Measurements from ENCODE around the gene PERCC1. TPM values are rescaled to one million over a fixed set of nuclear protein-coding genes. Genes with fewer than 3 reads are reported as not detected.

Gene PERCC1
- not detected in 2 replicates for total RNA-seq (2014; rRNA removed; shearing (Covaris generic); ENCODE audit: low replicate concordance)

DNA sequence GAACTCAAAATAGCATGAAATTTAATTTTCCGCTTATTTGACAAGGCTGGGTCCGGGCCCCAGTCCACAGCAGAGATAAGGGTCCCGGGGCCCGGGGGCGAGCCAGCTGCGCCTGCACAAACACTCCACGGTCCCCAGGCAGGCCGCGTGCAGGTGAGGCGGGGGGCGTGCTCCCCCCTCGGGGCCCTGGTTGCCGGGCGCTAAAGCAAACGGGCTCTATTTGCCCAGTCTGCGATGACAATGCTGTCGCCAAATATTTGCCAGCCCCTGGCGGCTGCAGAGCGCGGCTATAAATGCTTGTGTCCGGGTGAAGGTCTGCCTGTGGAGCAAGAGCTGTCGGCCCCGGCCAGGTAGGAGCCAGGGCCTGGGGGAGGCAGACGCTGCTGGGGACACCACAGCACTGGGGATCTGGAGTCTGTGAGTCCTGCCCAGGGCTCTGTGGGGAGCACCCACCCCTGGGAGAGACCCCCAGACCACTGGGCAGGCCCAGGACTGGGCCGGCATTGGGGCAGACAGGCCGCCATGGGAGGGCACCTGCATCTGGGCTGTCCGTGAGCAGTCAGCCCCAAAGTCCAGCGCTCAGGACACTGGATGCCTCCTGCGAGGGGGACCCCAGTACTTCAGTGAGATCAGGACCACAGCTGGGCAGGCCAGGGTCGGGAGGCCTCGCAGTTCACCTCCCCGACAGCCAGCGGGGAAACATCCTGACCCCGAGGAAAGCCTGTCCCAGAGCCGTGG, at the start of gene PERCC1:
Gene PERCC1 (plus strand): TSS at position 320 of the 738 bp plus-strand sequence. CDS start 1,516 bp downstream, outside the sequence.
- no peak for DNase-seq (ENCODE audit: low read depth)
- in situ Hi-C loops (cut with HindIII; ENCODE audit: low pct_unique_long_range_greater_than_20kb, low sequenced_read_pairs) = no loop called here

DNA sequence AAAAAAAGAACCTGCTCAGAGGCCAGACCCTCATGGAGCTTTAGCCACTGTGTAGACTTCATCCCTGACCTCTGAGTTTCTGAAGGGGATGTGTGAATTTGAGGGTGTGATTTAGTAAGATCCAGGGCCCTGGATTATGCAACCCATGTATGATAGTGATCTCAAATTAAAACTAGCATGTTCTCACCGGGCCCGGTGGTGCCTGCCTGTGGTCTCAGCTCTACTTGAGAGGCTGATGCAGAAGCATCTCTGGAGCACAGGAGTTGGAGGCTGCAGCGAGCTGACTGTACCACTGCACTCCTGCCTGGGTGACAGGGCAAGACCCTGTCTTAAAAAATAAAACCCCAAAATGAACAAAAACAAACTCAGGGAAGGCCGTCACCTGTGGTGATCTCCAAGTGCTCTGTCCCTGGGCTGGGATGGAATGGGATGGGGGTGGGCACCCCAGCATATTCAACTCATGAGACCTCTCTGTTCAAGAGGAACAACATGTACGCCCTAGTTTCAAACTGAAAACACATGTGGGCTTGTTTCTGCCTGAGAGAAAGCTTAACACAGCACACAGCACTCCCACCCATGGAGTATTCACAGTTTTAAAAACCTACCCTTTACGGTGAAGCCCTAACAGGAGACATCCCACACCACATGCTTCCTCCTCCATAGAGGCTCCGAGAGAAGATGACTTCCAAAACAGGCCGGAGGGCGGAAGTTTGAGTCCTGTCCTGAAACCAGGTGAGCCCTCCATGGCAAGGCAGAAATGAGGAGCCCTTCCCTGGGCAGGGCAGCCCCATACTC, 49.1 kb upstream of the PERCC1 start:
- no peak for DNase-seq (ENCODE audit: low read depth)
- in situ Hi-C loops (cut with HindIII; ENCODE audit: low pct_unique_long_range_greater_than_20kb, low sequenced_read_pairs) = no loop called here

DNA sequence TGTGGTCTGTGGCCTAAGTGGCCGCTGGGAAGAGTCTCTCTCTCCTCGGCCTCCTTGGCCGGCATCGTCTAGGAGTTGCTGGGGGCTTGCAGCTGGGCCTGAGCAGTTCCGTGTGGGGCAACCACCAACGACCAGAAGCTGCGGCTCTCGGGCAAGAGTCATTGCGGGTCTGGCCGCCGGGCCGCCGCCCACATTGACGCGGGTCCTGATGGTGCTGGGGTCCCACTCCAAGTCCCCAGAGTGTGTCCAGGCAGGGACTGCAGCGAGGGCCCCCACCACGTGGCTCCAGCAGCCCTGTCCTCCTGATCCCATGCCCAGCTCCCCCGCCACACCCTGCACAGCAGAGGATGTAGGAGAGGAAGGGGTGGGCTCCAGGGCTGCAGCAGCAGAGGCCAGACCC, 47.3 kb upstream of the PERCC1 start:
- in situ Hi-C loops (cut with HindIII; ENCODE audit: low pct_unique_long_range_greater_than_20kb, low sequenced_read_pairs) = no loop called here
- no peak for DNase-seq (ENCODE audit: low read depth)

GRCh38 chr16:1385232-1385631, 45.6 kb upstream of the PERCC1 start:
- in situ Hi-C loops (cut with HindIII; ENCODE audit: low pct_unique_long_range_greater_than_20kb, low sequenced_read_pairs) = no loop called here
- DNase-seq (ENCODE audit: low read depth) = no peak

DNA sequence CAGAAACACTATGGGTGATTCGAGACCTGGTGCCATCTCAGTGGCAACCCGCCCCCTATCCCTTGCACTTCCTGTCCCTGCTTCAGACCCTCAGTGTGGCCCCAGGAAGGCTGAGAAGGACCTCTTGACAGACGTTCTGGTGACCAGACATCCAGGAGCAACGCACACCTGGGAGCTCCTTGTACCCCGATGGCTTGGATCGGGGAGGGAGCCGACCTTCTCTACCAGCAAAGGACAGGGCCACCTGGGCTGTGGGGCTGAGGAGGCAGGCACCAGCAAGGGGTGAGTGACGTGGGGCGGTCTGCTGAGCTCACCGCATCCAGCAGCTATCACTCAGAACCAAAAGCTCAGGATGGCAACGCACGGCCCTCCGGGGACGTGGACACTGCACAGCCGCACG, 43.5 kb upstream of the PERCC1 start:
- in situ Hi-C loops (cut with HindIII; ENCODE audit: low pct_unique_long_range_greater_than_20kb, low sequenced_read_pairs) = no loop called here

GRCh38 chr16:1389762-1390161, 41.1 kb upstream of the PERCC1 start:
- no peak for DNase-seq (ENCODE audit: low read depth)
- in situ Hi-C loops (cut with HindIII; ENCODE audit: low pct_unique_long_range_greater_than_20kb, low sequenced_read_pairs) = no loop called here

More for the DNA sequence above, 43.5 kb upstream of the PERCC1 start:
- DNase-seq (ENCODE audit: low read depth) = no peak

GRCh38 chr16:1390239-1390779, 40.6 kb upstream of the PERCC1 start:
- in situ Hi-C loops (cut with HindIII; ENCODE audit: low pct_unique_long_range_greater_than_20kb, low sequenced_read_pairs) = no loop called here
- no peak for DNase-seq (ENCODE audit: low read depth)

DNA sequence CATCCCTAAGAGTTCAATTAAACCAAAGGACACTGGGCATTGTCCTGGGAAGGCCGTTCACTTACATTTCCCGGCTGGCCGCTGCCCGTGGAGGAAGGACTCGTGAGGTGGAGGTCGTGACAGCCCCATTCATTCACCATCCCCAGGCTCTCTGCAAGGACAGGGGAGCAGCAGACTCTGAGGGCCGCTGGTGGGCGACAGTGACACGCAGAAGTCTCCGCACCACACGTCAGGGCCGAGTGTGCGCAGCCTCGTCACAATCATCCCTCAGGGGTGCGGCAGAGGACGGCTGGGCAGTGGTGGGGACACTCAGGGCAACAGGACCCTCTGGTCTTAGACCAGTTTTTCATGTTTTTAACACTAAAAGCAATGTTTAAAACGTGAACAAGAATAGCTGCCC, 38.1 kb upstream of the PERCC1 start:
- in situ Hi-C loops (cut with HindIII; ENCODE audit: low pct_unique_long_range_greater_than_20kb, low sequenced_read_pairs) = no loop called here
- DNase-seq (ENCODE audit: low read depth) = no peak

DNA sequence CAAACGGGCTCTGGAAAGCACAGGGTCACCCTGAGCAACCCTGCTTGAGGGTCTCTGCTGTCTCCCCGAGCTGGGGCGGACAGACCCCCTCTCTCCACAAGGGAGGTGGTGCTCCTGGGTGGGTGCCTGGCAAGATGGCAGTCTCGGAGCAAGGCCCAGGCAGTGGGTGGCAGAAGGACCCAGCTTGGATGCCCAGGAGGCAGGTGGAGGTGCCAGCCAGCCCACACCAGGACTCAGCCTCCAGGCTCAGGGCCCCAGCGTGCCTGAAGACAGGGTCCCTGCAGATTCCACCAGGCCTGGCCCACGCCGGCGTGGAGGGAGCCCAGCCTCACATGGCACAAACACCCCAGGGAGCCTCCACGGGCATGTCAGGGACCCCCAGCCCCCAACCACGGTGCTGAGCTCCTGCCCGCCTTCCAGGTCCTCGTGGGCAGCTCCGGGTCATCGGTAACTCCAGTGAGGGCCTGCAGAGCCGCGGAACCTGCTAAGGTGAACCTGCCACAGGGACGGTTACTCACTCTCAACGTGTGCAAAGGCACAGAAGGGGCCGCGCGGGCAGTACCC, 37.2 kb upstream of the PERCC1 start:
- no peak for DNase-seq (ENCODE audit: low read depth)
- in situ Hi-C loops (cut with HindIII; ENCODE audit: low pct_unique_long_range_greater_than_20kb, low sequenced_read_pairs) = no loop called here

DNA sequence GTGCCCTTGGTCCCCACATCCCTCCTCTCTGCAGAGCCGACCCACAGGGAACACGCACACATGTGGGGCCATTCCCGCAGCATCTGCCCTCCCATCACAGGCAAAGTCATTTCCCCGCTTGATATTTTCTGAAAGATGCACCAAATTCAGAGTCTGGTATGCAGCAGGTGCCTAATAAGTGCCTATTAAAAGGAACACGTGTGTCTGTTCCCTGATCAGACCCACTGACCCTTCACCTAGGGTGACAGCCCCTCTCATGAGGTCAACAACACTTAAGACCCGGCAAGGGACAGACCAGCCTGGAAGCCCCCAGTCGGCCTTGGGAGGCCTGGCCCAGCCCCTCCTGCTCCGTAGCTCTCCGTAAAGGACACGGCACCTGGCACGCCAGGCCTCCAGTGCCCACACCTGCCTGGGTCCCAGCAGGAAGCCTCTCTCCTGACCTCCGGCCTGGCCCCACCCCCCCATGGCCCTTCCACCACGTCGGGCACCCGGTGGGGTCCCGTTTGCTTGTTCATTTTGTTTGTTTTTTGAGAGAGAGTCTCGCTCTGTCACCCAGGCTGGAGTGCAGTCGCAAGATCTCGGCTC, 36.4 kb upstream of the PERCC1 start:
- no peak for DNase-seq (ENCODE audit: low read depth)
- in situ Hi-C loops (cut with HindIII; ENCODE audit: low pct_unique_long_range_greater_than_20kb, low sequenced_read_pairs) = no loop called here

DNA sequence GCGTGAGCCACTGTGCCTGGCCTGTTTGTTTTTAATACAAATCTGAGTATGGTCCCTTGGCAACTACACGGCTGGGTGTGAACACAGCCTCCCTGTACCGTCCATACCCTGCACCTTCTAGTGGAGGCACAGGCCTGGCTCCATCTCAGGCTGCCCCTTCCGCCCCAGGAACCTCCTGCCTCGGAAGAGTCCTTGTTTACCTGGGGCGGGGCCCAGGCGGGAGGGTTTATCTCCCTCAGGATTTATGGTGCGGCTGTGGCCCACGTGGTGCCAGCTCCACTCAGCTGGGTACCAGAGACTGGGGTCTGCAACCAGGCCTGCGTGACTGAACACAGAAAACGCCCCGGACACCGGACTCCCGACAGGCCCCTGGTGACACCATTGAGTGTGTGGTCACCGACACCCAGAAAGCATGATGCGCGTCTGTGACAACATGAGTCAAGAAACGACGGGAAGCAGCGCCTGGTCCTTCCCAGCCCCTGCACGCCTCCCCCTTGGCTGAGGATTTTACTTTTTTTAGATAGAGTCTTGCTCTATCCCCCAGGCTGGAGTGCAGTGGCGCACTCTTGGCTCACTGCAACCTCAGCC, 35.3 kb upstream of the PERCC1 start:
- in situ Hi-C loops (cut with HindIII; ENCODE audit: low pct_unique_long_range_greater_than_20kb, low sequenced_read_pairs) = no loop called here

DNA sequence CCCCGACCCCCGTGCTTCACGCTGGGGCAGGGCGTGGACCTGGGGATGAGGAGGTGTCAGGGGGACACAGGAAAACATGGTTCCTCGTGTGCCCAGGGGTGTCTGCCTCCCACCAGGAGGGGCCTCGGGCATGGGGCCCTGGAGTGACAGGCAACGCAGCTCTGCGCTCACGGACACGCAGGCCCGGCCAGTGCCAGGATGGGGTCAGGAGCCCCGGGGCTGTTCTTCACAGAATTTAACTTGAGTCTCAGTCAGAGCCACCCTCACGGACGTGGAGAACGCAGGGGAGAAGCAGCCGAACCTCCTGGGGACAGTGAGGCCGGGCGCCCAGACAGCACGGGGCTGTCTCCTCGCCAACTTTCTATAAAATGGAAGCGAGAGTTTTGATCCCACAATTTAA, 33.1 kb upstream of the PERCC1 start:
- in situ Hi-C loops (cut with HindIII; ENCODE audit: low pct_unique_long_range_greater_than_20kb, low sequenced_read_pairs) = no loop called here
- no peak for DNase-seq (ENCODE audit: low read depth)

More for the DNA sequence above, 35.3 kb upstream of the PERCC1 start:
- no peak for DNase-seq (ENCODE audit: low read depth)

- DNase-seq (ENCODE audit: low read depth) = no peak
- in situ Hi-C loops (cut with HindIII; ENCODE audit: low pct_unique_long_range_greater_than_20kb, low sequenced_read_pairs) = no loop called here
These were observed 32.5 kb upstream of the PERCC1 start for GRCh38 chr16:1398351-1398750.

GRCh38 chr16:1398826-1399581, 31.9 kb upstream of the PERCC1 start:
- no peak for DNase-seq (ENCODE audit: low read depth)
- in situ Hi-C loops (cut with HindIII; ENCODE audit: low pct_unique_long_range_greater_than_20kb, low sequenced_read_pairs) = no loop called here

GRCh38 chr16:1401061-1401757, 29.7 kb upstream of the PERCC1 start:
- DNase-seq (ENCODE audit: low read depth) = no peak
- in situ Hi-C loops (cut with HindIII; ENCODE audit: low pct_unique_long_range_greater_than_20kb, low sequenced_read_pairs) = no loop called here

- in situ Hi-C loops (cut with HindIII; ENCODE audit: low pct_unique_long_range_greater_than_20kb, low sequenced_read_pairs) = no loop called here
- no peak for DNase-seq (ENCODE audit: low read depth)
These were observed 29.1 kb upstream of the PERCC1 start for GRCh38 chr16:1401758-1402154.

DNA sequence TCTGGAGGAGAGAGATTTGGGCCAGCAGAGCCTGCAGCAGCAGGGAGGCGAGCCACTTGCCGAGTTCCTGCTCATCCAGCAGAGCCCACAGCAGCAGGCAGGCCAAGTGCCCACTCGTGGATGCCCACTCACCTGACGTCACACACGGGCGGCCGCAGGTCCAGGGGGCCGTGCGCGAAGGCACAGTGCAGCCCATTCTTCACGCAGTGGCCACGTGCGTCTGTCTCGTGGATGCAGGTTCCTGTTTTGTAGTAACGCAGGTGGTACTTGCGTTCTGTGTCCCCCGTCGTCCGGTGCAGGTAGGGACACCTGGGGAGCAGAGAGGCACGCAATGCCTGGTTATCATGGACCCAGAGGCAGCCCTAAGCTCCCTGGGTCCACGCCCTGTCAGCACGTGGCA, 27.8 kb upstream of the PERCC1 start:
- in situ Hi-C loops (cut with HindIII; ENCODE audit: low pct_unique_long_range_greater_than_20kb, low sequenced_read_pairs) = no loop called here
- DNase-seq (ENCODE audit: low read depth) = no peak
